HCEC 1CT (cell line): ENCODE measurements around the gene CXXC5.
"Not testable (repeated sequence)": the region's sequence is repeated elsewhere in the genome, so short reads cannot be mapped to it uniquely, and the experiment has no call there.

Source experiments
- DNase-seq: peaks from one replicate; pipeline ENCODE4 v3.0.0-alpha.2; 2017

Gene CXXC5

GRCh38 chr5:139648205-139649081 is at the start of gene CXXC5:
Gene CXXC5, plus strand, starts transcription at chr5:139648349. Its CDS starts 32,175 bp downstream, at chr5:139680524.
- DNase-seq = peak; percentile 74

- not testable (repeated sequence) for DNase-seq
These were observed 49.6 kb upstream of the CXXC5 start for GRCh38 chr5:139598601-139598965.

- peak; percentile 82 for DNase-seq
These were observed 47.7 kb upstream of the CXXC5 start for GRCh38 chr5:139600336-139600949.

- no peak for DNase-seq
These were observed 46.7 kb upstream of the CXXC5 start for GRCh38 chr5:139601429-139601828.

GRCh38 chr5:139601948-139602347 is 46.2 kb upstream of the CXXC5 start:
- DNase-seq = not testable (repeated sequence)

GRCh38 chr5:139605887-139606286 is 42.3 kb upstream of the CXXC5 start:
- no peak for DNase-seq

- no peak for DNase-seq
These were observed 36.2 kb upstream of the CXXC5 start for GRCh38 chr5:139611703-139612584.

GRCh38 chr5:139619861-139620260 is 28.3 kb upstream of the CXXC5 start:
- no peak for DNase-seq

GRCh38 chr5:139625398-139625797 is 22.8 kb upstream of the CXXC5 start:
- DNase-seq = not testable (repeated sequence)

GRCh38 chr5:139630855-139631254 is 17.3 kb upstream of the CXXC5 start:
- no peak for DNase-seq

- no peak for DNase-seq
These were observed 16.5 kb upstream of the CXXC5 start for GRCh38 chr5:139631520-139632165.

GRCh38 chr5:139633295-139634027 is 14.7 kb upstream of the CXXC5 start:
- DNase-seq = peak; percentile 61

GRCh38 chr5:139634028-139634325 is 14.2 kb upstream of the CXXC5 start:
- DNase-seq = no peak

GRCh38 chr5:139634541-139634940 is 13.6 kb upstream of the CXXC5 start:
- no peak for DNase-seq

- DNase-seq = no peak
These were observed 13.0 kb upstream of the CXXC5 start for GRCh38 chr5:139635191-139635590.

GRCh38 chr5:139635606-139636206 is 12.4 kb upstream of the CXXC5 start:
- DNase-seq = peak; percentile 97

GRCh38 chr5:139636207-139636792 is 11.8 kb upstream of the CXXC5 start:
- DNase-seq = no peak

GRCh38 chr5:139636975-139637408 is 11.2 kb upstream of the CXXC5 start:
- DNase-seq = peak; percentile 49

- DNase-seq = peak; percentile 69
These were observed 10.6 kb upstream of the CXXC5 start for GRCh38 chr5:139637438-139638089.

- DNase-seq = peak; percentile 72
These were observed 9.9 kb upstream of the CXXC5 start for GRCh38 chr5:139638090-139638735.
